HepG2 (cell line): ENCODE data around the gene TEF. TPM values are rescaled to one million over a fixed set of nuclear protein-coding genes. Genes with fewer than 3 reads are reported as not detected.

Experiments
- ARNTL ChIP-seq: sonication (generic); formaldehyde crosslinking; IDR thresholded peaks from 2 replicates; pipeline ENCODE4 v1.4.0; 2020; ENCODE audit warnings: mild to moderate bottlenecking, missing genetic modification reagents
- ATF1 ChIP-seq: IDR thresholded peaks from 2 replicates; pipeline ENCODE4 v1.6.1; 2016; ENCODE audit warnings: mild to moderate bottlenecking, control low read depth
- CEBPB ChIP-seq: IDR thresholded peaks from 2 replicates; pipeline ENCODE4 v1.6.1; 2011; ENCODE audit warnings: low read depth, low read length, improper control_type of control experiment, borderline replicate concordance
- CHCHD3 ChIP-seq: sonication (generic); formaldehyde crosslinking; IDR thresholded peaks from 2 replicates; pipeline ENCODE4 v1.8.0; 2022; ENCODE audit warnings: mild to moderate bottlenecking, missing genetic modification reagents, moderate library complexity
- DMAP1 ChIP-seq: IDR thresholded peaks from 2 replicates; pipeline ENCODE4 v1.6.1; 2016
- KLF11 ChIP-seq: IDR thresholded peaks from 2 replicates; pipeline ENCODE4 v1.6.1; 2016; ENCODE audit warnings: missing compliant biosample characterization
- MED8 ChIP-seq: sonication (generic); formaldehyde crosslinking; IDR thresholded peaks from 2 replicates; pipeline ENCODE4 v1.8.1; 2023; ENCODE audit warnings: mild to moderate bottlenecking, missing genetic modification reagents; ENCODE audit not compliant: insufficient replicate concordance
- ONECUT2 ChIP-seq: sonication (generic); formaldehyde crosslinking; IDR thresholded peaks from 2 replicates; pipeline ENCODE4 v1.4.0; 2020; ENCODE audit warnings: missing genetic modification reagents
- POLR2AphosphoS5 ChIP-seq: IDR thresholded peaks from 2 replicates; pipeline ENCODE4 v1.6.1; 2012; ENCODE audit warnings: low read depth, low read length
- RERE ChIP-seq: IDR thresholded peaks from 2 replicates; pipeline ENCODE4 v1.6.1; 2016; ENCODE audit warnings: low read depth, missing genetic modification reagents, missing compliant biosample characterization
- RFX1 ChIP-seq: fragments of 450-650 bp; IDR thresholded peaks from 2 replicates; pipeline ENCODE4 v1.6.1; 2017
- SATB2 ChIP-seq: sonication (generic); formaldehyde crosslinking; IDR thresholded peaks from 2 replicates; pipeline ENCODE4 v1.5.0; 2020; ENCODE audit warnings: missing genetic modification reagents
- SOX5 ChIP-seq: IDR thresholded peaks from 2 replicates; pipeline ENCODE4 v1.6.1; 2016; ENCODE audit warnings: borderline replicate concordance
- SOX6 ChIP-seq, 2 experiments: fragments of 450-650 bp in 1 of 2; sonication (generic) in 1 of 2; formaldehyde crosslinking in 1 of 2; IDR thresholded peaks; 2 replicates each; pipeline versions ENCODE4 v1.4.0 to v1.6.1; 2017 to 2020; ENCODE audit warnings: antibody characterized with exemption in 1 of 2, mild to moderate bottlenecking in 1 of 2, missing genetic modification reagents in 1 of 2
- XRCC5 ChIP-seq: fragments of 200-400 bp; formaldehyde crosslinking; optimal IDR thresholded peaks from 2 replicates; pipeline ENCODE3; 2017; ENCODE audit warnings: mild to moderate bottlenecking, low read length
- ZBTB3 ChIP-seq: sonication (generic); formaldehyde crosslinking; IDR thresholded peaks from 2 replicates; pipeline ENCODE4 v1.4.0; 2020; ENCODE audit warnings: low read depth, mild to moderate bottlenecking, moderate library complexity, missing genetic modification reagents, borderline replicate concordance
- ZFYVE20 ChIP-seq: sonication (generic); formaldehyde crosslinking; IDR thresholded peaks from 2 replicates; pipeline ENCODE4 v1.8.0; 2023; ENCODE audit warnings: low read depth, mild to moderate bottlenecking, moderate library complexity, missing genetic modification reagents, borderline replicate concordance
- ZMYM2 ChIP-seq: sonication (generic); formaldehyde crosslinking; IDR thresholded peaks from 2 replicates; pipeline ENCODE4 v1.8.0; 2022; ENCODE audit warnings: mild to moderate bottlenecking, missing genetic modification reagents
- ZMYM3 ChIP-seq: sonication (generic); formaldehyde crosslinking; IDR thresholded peaks from 2 replicates; pipeline ENCODE4 v1.5.1; 2020; ENCODE audit warnings: mild to moderate bottlenecking, missing genetic modification reagents
- ZNF282 ChIP-seq: fragments of 450-650 bp; IDR thresholded peaks from 2 replicates; pipeline ENCODE4 v1.6.1; 2018; ENCODE audit not compliant: partially characterized antibody
- ZNF343 ChIP-seq: sonication (generic); formaldehyde crosslinking; IDR thresholded peaks from 2 replicates; pipeline ENCODE4 v1.4.0; 2020; ENCODE audit warnings: mild to moderate bottlenecking, missing genetic modification reagents
- ZNF577 ChIP-seq: sonication (generic); formaldehyde crosslinking; IDR thresholded peaks from 2 replicates; pipeline ENCODE4 v1.4.0; 2020; ENCODE audit warnings: mild to moderate bottlenecking, low read depth, missing genetic modification reagents, borderline replicate concordance
- ZNF615 ChIP-seq: sonication (generic); formaldehyde crosslinking; IDR thresholded peaks from 2 replicates; pipeline ENCODE4 v1.5.0; 2020; ENCODE audit warnings: mild to moderate bottlenecking, missing genetic modification reagents, borderline replicate concordance
- polyA plus RNA-seq, 8 experiments: library from polyadenylated mRNA; depleted of rRNA in 3 of 8; stranded (reverse) in 7 of 8; unstranded in 1 of 8; fragments of >200 nt; fragmentation: Illumina TruSeq in 4 of 8; extraction: Trizol in 4 of 8; gene quantifications; 2 replicates each; pipeline versions ENCODE4 v1.2.1 to v1.2.3, GENCODE V29; 2011 to 2016; ENCODE audit warnings: low read depth in 4 of 8, missing spikeins in 1 of 8, mixed read lengths in 1 of 8; ENCODE audit not compliant: insufficient read depth in 1 of 8
- total RNA-seq, 5 experiments: library from RNA; depleted of rRNA; stranded (reverse); fragments of >200 nt; fragmentation: Illumina TruSeq; extraction: Trizol; gene quantifications; 2 replicates each; pipeline ENCODE4 v1.2.3, GENCODE V29; 2016; ENCODE audit warnings: low read depth in 1 of 5
- TF ChIP-seq, protein P1 (sequence below): IDR thresholded peaks from 2 replicates; pipeline ENCODE4 v1.6.1; 2016; ENCODE audit warnings: missing genetic modification reagents, missing compliant biosample characterization
- TF ChIP-seq, protein P2 (sequence below): sonication (generic); formaldehyde crosslinking; IDR thresholded peaks from 2 replicates; pipeline ENCODE4 v1.8.0; 2022; ENCODE audit warnings: missing genetic modification reagents, mild to moderate bottlenecking, moderate library complexity, borderline replicate concordance

TEF gene
- total and polyA plus RNA-seq, 2 of the 13 experiments (the other 11 are each of a cell fraction or from before 2014, with no cell fraction given) = 7.6 to 11.2 TPM

DNA sequence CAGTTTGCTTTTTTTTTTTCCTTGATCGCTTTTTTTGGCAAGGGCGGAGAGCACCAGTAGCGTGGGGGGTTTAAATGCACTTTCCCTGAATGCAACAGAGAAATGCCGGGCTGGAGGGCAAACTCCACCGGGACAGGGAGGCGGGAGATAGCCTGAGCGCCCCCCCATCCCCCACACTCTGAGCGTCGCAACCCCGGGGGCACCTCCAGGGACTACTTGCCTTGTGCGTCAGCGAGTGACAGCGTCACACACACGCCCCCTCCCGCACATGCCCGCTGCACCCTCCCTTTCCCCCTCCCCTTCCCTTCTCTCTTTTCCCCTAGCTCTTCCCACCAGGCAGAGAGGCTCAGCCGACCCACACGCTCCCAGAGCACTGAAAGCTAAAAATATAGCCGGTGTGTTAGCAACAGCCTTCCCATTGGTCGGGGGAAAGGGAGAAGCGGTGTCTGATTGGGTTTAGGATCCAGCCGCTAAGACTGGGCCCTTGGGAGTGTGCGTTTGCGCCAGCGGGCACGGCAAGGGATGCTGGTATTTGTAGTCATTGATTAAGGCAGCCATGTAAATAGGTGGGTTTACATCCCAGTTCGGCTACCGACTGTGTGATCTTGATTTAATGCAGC, 66.6 kb downstream of the TEF start (continued):
- TF ChIP-seq RFX1 = no peak
- TF ChIP-seq, protein P1, sequence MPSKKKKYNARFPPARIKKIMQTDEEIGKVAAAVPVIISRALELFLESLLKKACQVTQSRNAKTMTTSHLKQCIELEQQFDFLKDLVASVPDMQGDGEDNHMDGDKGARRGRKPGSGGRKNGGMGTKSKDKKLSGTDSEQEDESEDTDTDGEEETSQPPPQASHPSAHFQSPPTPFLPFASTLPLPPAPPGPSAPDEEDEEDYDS (CRISPR knock-in tag) = peak; percentile 86
- no peak for TF ChIP-seq ARNTL (CRISPR knock-in tag)
- peak; percentile 35 for TF ChIP-seq CEBPB
- TF ChIP-seq DMAP1 (CRISPR knock-in tag) = peak; percentile 86
- TF ChIP-seq ZNF282 = no peak
- no peak for TF ChIP-seq ZMYM3
- no peak for TF ChIP-seq SATB2
- no peak for TF ChIP-seq ZFYVE20 (CRISPR knock-in tag)
- TF ChIP-seq SOX6 (IDR thresholded peaks at IDR 0.05) = no peak
- peak; percentile 77 for TF ChIP-seq SOX6 (CRISPR knock-in tag; IDR thresholded peaks at IDR 0.05)
- no peak for TF ChIP-seq ZMYM2 (CRISPR knock-in tag)
- TF ChIP-seq POLR2AphosphoS5 = peak; percentile 90
- no peak for TF ChIP-seq ZBTB3 (CRISPR knock-in tag)
- peak; percentile 74 for TF ChIP-seq XRCC5
- TF ChIP-seq, protein P2, sequence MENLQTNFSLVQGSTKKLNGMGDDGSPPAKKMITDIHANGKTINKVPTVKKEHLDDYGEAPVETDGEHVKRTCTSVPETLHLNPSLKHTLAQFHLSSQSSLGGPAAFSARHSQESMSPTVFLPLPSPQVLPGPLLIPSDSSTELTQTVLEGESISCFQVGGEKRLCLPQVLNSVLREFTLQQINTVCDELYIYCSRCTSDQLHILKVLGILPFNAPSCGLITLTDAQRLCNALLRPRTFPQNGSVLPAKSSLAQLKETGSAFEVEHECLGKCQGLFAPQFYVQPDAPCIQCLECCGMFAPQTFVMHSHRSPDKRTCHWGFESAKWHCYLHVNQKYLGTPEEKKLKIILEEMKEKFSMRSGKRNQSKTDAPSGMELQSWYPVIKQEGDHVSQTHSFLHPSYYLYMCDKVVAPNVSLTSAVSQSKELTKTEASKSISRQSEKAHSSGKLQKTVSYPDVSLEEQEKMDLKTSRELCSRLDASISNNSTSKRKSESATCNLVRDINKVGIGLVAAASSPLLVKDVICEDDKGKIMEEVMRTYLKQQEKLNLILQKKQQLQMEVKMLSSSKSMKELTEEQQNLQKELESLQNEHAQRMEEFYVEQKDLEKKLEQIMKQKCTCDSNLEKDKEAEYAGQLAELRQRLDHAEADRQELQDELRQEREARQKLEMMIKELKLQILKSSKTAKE (CRISPR knock-in tag) = no peak
- TF ChIP-seq SOX5 (CRISPR knock-in tag) = peak; percentile 62; the same call in 1 of the 2 replicates
- peak; percentile 15 for TF ChIP-seq MED8 (CRISPR knock-in tag)
- TF ChIP-seq CHCHD3 (CRISPR knock-in tag) = no peak
- TF ChIP-seq ONECUT2 (CRISPR knock-in tag) = no peak
- TF ChIP-seq KLF11 (CRISPR knock-in tag) = peak; percentile 39; the same call in 1 of the 2 replicates
- TF ChIP-seq ATF1 (CRISPR knock-in tag) = peak; percentile 87
- peak; percentile 5; the same call in 1 of the 2 replicates for TF ChIP-seq RERE (CRISPR knock-in tag)
- TF ChIP-seq ZNF615 (CRISPR knock-in tag) = no peak
- no peak for TF ChIP-seq ZNF343 (CRISPR knock-in tag)
- no peak for TF ChIP-seq ZNF577 (CRISPR knock-in tag)
